ENCODE data around the gene SLC35F1.

SLC35F1 gene

GRCh38 chr6:118148561-118148960 lies 241.5 kb downstream of the SLC35F1 start:
- ChIA-PET POLR2A (ENCODE audit: low non-redundant PET) (no interaction called here), CTCF (interaction anchor here (1.1 kb wide), 1 partner anchor 12 kb away, joined by 3 read pairs; no protein-coding TSS in a partner anchor)
- no peak overlapping the region for H3K27ac ChIP-seq
- TF ChIP-seq CTCF (conservative IDR thresholded peaks at IDR 0.05; ENCODE audit: low read depth), result no peak
- DNase-seq (ENCODE audit: low spot score), result no peak

GRCh38 chr6:118152524-118152923 lies 245.5 kb downstream of the SLC35F1 start:
- H3K27ac ChIP-seq, result no peak overlapping the region
- no peak for TF ChIP-seq CTCF (conservative IDR thresholded peaks at IDR 0.05; ENCODE audit: low read depth)
- DNase-seq (ENCODE audit: low spot score), result no peak
- CTCF ChIA-PET, result no interaction called here
- POLR2A ChIA-PET (ENCODE audit: low non-redundant PET), result no interaction called here

- no peak overlapping the region for H3K27ac ChIP-seq
- no peak for TF ChIP-seq CTCF (conservative IDR thresholded peaks at IDR 0.05; ENCODE audit: low read depth)
- ChIA-PET POLR2A (ENCODE audit: low non-redundant PET) (no interaction called here), CTCF (no interaction called here)
- no peak for DNase-seq (ENCODE audit: low spot score)
Observed at GRCh38 chr6:118161343-118161742, 254.3 kb downstream of the SLC35F1 start.

- no peak for DNase-seq (ENCODE audit: low spot score)
- ChIA-PET CTCF (no interaction called here), POLR2A (ENCODE audit: low non-redundant PET) (no interaction called here)
- H3K27ac ChIP-seq, result no peak overlapping the region
- no peak for TF ChIP-seq CTCF (conservative IDR thresholded peaks at IDR 0.05; ENCODE audit: low read depth)
Observed at GRCh38 chr6:118163542-118163941, 256.5 kb downstream of the SLC35F1 start.

GRCh38 chr6:118165500-118165899 lies 258.4 kb downstream of the SLC35F1 start:
- ChIA-PET CTCF (no interaction called here), POLR2A (ENCODE audit: low non-redundant PET) (no interaction called here)
- H3K27ac ChIP-seq, result no peak overlapping the region
- DNase-seq (ENCODE audit: low spot score), result no peak
- TF ChIP-seq CTCF (conservative IDR thresholded peaks at IDR 0.05; ENCODE audit: low read depth), result no peak

- no peak for TF ChIP-seq CTCF (conservative IDR thresholded peaks at IDR 0.05; ENCODE audit: low read depth)
- CTCF ChIA-PET, result no interaction called here
- DNase-seq (ENCODE audit: low spot score), result no peak
- no peak overlapping the region for H3K27ac ChIP-seq
- POLR2A ChIA-PET (ENCODE audit: low non-redundant PET), result no interaction called here
Observed at GRCh38 chr6:118168421-118168820, 261.4 kb downstream of the SLC35F1 start.

GRCh38 chr6:118171852-118172251 lies 264.8 kb downstream of the SLC35F1 start:
- POLR2A ChIA-PET (ENCODE audit: low non-redundant PET), result no interaction called here
- DNase-seq (ENCODE audit: low spot score), result no peak

More at GRCh38 chr6:118171852-118172251, 264.8 kb downstream of the SLC35F1 start:
- no peak overlapping the region for H3K27ac ChIP-seq
- CTCF ChIA-PET, result no interaction called here
- TF ChIP-seq CTCF (conservative IDR thresholded peaks at IDR 0.05; ENCODE audit: low read depth), result no peak
